GM19452 (cell line): ENCODE results near the gene SLC1A5.
A peak's percentile ranks its signal among the peaks of the same experiment; 100 is the strongest.
"Not testable (repeated sequence)": the region's sequence is repeated elsewhere in the genome, so short reads cannot be mapped to it uniquely, and the experiment has no call there.

Experiments used
- ATAC-seq: cut with Tn5 transposase; IDR thresholded peaks from one replicate; pipeline ENCODE4 v1.9.1; 2021; ENCODE audit not compliant: unreplicated experiment

SLC1A5 gene

DNA sequence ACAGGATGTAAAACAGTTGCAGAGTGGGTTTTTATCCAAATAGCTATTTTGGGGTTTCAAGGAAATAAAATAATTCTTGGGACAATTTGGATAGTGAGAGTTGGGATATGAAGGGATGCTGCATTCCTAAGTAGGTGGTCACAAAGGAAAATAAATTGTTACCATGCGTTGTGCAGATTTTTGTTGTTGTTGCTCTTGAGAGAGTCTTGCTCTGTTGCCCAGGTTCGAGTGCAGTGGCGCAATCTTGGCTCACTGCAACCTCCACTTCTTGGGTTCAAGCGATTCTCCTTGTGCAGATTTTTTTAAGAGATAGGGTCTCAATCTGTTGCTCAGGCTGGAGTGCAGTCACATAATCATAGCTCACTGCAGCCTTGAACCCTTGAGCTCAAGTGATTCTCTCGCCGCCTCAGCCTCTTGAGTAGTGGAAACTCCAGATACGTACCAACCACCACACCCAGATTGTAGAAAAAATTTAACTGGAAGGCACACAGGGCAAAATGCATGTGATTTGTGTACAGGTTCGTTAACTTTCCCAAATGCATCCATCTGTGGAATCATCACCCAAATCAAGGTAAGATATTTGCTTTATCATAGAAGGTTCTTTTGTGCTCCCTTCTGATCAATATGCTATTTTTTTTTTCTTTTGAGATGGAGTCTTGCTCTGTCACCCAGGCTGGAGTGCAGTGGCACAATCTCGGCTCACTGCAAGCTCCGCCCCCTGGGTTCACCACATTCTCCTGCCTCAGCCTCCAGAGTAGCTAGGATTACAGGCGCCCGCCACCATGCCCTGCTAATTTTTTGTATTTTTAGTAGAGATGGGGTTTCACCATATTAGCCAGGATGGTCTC, 16.0 kb downstream of the SLC1A5 start:
- ATAC-seq, result no peak

DNA sequence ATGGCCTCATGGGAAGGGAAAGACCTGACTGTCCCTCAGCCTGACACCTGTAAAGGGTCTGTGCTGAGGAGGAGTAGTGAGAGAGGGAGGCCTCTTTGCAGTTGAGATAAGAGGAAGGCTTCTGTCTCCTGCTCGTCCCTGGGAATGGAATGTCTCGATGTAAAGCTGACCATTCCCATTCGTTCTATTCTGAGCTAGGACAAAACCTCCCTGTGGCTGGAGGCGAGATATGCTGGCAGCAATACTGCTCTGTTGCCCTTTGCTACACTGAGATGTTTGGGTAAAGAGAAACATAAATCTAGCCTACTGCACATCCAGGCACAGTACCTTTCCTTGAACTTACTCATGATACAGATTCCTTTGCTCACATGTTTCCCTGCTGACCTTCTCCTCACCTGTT, 19.6 kb downstream of the SLC1A5 start:
- ATAC-seq, result not testable (repeated sequence)

DNA sequence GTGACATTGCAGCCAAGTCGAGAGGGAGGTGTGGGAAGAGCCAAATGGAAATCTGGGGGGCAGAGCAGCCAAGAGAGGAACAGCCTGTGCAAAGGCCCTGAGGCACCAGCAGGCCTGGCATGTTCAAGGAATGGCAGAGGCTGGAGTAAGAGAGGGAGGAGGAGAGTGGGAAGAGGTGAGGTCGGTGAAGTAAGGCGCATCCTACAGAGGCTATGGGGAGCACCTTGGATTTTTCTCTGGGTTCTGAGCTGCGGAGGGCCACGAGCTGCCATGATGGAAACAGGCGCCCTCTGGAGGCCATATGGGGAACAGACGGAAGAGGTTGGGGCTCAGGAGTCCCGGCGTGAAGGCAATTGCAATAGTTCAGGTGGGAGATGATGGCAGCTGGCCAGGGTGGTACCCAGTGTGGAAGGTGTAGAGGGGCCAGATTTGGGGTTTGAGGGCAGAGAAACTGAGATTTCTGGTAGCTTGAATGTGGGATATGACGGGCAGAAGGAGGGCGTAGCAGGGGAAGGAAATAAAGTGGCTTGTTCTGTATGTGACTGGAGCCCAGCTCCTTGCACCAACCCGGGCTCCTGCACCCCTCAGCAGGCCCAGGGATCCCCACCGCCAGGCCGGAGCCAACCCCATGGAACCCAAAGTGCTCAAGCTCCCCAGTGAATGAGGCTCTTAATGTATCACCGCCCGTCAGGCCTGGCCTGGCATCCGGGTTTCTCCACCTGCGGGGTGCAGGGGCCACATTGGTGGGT, 21.7 kb downstream of the SLC1A5 start:
- ATAC-seq, result no peak

DNA sequence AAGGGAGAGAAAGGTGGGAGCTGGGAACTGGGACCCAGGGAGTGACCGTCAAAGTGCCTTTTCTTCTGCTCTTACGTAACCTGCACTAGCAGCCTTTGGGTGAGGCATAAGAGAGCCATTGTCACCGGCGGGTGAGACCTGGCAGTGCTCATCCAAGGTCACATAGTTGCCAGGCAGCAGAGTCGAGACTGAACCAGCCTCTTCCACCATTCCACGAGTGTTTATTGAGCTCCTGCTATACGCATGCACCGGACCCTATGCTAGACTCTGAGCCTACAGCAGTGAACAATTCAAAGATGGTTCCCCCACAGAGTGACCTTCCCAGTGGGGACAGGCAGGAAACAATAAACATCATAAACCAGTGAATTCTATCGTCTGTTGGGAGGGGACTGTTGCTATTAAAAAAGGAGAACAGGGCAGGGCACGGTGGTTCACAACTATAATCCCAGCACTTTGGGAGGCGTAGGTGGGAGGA, 23.5 kb downstream of the SLC1A5 start:
- no peak for ATAC-seq

DNA sequence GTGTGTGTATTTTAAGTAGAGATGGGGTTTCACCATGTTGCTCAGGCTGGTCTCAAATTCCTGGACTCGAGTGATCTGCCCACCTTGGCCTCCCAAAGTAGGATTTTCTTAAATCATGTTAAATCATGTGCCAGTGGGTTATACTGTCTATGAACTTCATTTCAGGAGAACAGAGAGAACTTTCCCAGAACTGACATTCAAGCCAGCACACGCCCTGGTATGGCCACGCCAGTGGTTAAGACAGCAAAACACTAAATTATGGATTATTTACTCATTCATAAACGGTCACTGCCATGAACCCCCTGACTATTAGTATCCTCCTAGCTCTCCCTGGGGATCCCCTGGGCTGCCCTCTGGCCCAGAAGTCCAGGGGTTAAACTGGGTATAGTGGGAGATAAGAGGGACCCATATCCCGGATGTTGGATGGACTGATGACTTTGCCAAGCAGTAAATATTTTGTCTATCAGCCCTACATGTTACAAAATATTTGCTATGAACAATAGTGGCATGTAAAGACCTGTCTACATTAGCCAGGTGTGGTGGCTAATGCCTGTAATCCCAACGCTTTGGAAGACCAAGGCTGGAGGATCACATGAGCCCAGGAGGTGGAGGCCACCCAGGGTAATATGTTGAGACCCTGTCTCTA, 26.0 kb downstream of the SLC1A5 start:
- ATAC-seq, result no peak

DNA sequence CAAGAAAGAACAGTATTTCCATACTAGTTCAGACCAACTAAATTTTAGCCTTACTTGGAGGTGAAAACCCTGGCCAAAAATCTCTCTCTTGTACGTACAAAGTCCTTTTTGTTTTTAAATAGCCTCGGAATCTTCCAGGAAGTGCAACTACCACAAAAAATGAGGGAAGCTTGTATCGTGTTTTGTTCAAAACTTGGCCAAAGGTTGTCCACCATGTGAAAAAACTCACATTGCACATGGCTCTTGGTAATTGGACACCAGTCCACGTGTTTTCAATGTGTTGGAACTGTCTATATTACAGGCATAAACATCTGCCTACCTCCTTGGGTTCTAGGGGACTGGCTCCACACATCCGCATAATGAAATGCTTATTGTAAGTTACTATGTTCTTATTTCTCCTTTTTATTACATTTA, 27.0 kb downstream of the SLC1A5 start:
- ATAC-seq, result no peak

DNA sequence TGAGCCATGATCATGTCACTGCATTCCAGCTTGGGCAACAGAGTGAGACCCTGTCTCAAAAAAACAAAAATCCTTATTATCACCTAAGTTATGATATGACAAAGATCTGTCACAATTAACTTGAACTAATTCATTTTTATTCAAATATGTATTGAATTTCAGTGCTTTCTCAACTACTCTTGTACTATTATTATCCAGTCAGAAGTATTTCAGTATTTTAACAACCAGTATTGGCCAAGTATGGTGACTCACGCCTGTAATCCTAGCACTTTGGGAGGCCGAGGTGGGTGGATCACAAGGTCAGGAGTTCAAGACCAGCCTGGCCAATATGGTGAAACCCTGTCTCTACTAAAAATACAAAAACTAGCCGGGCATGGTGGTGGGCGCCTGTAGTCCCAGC, 27.5 kb downstream of the SLC1A5 start:
- not testable (repeated sequence) for ATAC-seq

DNA sequence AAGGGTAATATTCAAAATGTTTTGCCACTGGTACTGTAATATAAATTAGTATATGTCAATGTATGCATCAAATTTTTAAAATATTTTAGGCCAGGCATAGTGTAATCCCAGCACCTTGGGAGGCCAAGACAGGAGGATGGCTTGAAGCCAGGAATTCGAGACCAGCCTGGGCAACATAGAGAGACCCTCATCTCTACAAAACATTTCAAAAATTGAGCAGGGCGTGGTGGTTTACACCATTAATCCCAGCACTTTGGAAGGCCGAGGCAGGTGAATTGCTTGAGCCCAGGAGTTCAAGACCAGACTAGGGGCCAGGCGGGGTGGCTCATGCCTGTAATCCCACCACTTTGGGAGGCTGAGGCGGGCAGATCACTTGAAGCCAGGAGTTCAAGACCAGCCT, 28.0 kb downstream of the SLC1A5 start:
- ATAC-seq, result no peak

DNA sequence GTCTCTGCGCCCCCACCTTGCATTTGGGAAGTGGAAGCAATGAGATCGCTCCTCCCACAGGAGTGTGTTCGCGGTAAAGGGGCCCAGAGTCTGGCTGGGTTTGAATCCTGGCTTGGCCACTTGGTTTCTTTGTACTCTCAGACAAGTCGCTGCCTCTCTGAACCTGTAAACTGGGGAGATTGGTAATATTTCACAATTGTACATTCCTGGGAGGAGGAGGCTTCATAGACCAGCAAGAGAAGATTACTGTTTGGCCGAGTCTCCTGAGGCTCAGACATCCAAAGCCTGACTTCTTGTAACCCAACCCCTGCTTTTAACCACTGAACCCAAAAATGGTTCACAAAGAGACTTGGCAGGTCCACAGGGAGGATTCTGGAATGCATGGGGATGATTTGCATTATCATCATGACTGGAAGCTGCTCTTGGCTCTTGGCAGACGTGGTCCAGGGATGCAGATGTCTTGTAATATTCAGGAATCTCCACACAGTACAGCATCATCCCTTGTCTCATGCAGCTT, 28.5 kb downstream of the SLC1A5 start:
- no peak for ATAC-seq

DNA sequence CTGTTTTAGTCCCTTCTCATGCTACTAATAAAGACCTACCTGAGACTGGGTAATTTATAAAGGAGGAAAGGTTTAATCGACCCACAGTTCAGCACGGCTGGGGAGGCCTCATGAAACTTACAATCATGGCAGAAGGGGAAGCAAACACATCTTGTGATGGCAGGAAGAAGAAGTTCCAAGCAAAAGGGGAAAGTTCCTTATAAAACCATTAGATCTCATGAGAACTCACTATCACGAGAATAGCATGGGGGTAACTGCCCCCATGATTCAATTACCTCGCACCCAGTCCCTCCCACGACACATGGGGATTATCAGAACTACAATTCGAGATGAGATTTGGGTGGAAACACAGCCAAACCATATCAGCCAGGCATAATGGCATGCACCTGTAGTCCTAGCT, 29.2 kb downstream of the SLC1A5 start:
- no peak for ATAC-seq

DNA sequence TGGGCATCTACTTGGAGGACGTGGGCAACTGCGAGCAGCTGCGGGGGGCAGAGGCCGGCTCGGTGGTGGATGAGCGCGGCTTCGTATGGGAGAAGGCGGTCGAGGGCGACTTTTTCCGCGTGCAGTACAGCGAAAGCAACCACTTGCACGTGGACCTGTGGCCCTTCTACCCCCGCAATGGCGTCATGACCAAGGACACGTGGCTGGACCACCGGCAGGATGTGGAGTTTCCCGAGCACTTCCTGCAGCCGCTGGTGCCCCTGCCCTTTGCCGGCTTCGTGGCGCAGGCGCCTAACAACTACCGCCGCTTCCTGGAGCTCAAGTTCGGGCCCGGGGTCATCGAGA, 31.9 kb downstream of the SLC1A5 start:
- ATAC-seq, result no peak

DNA sequence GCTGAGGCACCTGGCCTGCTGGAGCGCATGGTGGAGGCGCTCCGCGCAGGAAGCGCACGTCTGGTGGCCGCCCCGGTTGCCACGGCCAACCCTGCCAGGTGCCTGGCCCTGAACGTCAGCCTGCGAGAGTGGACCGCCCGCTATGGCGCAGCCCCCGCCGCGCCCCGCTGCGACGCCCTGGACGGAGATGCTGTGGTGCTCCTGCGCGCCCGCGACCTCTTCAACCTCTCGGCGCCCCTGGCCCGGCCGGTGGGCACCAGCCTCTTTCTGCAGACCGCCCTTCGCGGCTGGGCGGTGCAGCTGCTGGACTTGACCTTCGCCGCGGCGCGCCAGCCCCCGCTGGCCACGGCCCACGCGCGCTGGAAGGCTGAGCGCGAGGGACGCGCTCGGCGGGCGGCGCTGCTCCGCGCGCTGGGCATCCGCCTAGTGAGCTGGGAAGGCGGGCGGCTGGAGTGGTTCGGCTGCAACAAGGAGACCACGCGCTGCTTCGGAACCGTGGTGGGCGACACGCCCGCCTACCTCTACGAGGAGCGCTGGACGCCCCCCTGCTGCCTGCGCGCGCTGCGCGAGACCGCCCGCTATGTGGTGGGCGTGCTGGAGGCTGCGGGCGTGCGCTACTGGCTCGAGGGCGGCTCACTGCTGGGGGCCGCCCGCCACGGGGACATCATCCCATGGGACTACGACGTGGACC, 32.4 kb downstream of the SLC1A5 start:
- no peak for ATAC-seq

DNA sequence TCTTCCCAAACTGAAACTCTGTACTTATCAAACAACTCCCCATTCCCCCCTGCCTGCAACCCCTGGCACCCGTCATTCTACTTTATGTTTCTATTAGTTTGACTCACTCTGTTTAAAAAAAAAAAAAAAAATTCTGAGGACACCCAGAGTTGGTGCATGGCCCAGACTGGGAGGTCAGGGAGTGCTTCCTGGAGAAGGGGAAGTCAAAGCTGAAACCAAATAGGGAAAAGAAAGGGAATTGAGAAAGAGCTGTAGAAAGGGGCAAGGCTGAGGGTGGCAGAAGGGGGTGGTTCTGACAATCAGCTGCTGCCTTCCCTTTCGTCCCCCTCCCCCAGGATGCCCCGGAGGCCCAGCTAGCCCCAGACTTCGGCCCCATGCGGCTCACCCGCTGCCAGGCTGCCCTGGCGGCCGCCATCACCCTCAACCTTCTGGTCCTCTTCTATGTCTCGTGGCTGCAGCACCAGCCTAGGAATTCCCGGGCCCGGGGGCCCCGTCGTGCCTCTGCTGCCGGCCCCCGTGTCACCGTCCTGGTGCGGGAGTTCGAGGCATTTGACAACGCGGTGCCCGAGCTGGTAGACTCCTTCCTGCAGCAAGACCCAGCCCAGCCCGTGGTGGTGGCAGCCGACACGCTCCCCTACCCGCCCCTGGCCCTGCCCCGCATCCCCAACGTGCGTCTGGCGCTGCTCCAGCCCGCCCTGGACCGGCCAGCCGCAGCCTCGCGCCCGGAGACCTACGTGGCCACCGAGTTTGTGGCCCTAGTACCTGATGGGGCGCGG, 33.1 kb downstream of the SLC1A5 start:
- no peak for ATAC-seq

DNA sequence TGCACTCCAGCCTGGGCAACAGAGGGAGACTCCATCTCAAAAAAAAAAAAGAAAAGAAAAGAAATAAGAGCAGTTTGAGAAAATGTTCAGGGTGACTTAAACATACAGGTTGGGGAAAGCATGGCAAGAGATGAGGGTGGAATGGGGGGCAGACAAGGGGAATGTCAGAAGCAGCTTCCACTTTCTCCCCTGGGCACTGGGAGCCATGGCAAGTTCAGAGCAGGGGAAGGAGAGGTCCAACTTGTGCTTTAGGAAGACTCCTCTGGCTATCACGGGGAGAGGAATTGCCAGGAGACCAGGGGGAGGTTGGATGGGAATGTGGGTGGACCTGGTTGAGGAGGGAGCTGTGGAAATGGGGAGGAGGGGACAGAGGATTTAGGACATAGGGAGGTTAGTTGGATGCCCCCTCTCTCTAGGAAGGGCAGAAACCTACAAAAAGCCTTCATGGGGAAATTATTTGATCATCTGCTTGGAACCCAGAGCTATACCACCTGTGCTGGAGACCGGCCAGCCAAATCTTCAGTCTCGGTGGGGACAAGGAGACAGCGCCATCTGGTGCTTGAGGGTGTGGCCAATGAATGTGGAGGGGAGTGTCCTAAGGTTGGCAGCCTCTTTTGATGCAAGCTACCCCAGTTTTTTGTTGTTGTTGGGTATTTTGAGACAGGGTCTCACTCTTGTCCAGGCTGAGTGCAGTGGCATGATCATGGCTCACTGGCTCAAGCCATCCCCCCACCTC, 34.8 kb downstream of the SLC1A5 start:
- ATAC-seq, result no peak

DNA sequence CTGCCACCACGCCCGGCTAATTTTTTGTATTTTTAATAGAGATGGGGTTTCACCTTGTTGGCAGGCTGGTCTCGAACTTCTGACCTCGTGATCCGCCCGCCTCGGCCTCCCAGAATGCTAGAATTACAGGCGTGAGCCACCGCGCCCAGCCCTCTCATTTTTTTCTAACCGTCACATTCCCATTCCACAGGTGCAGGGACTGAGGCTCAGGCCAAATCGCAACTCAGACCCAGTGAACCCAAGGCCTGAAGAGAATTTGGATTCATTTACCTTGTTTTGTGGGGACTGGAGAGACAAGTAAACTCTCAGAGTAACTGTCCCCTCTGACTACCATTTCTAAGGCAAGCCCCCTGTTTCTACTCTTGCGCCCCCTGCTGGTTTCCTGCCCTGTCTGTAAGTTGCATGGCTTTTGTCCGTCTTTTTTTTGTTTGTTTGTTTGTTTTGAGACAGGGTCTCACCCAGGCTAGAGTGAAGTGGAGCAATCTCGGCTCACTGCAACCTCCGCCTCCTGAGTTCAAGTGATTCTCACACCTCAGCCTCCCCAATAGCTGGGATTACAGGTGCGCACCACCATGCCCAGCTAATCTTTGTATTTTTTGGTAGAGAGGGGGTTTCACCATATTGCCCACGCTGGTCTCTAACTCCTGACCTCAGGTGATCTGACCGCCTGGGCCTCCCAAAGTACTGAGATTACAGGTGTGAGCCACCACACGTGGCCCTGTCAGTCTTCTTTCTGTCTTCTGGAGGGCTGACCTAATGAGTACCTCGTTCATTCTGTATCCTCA, 39.9 kb downstream of the SLC1A5 start:
- ATAC-seq, result no peak

DNA sequence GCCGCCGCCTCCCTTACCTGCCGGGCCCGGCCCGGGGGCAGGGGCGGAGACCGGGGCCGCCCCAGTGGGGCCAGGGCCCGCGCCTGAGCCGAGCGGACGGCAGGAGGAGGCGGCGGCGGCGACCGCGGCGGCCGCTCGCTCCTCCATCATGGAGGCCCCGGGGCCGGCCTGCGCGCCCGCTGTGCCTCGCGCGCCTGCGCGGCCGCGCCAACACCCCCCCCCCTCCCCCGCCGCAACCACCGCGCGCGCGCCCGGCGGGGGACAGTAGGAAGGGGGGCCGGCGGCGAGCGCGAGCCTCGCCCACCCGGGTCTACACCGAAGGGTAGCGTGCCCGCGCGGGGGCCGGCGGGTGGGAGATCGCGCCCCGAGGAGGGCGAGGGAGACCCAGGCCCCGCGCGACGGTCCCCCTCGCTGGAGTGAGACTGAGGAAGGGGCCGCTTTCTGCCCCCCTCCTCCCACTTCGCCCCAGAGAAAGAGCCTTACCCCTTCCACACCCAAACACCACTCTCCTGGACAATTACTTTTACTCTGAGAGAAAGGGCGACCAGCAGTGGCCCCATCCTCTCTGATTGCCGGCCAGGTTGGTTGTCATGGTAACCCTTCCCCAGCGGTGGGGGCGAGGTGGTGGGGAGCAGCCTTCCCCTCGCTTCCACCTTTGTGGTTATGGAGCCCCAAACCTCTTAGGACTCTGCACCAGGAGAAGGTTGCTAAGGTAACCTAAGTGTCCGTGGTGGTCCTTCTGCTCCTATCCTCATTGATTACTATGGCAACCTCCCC, 41.9 kb downstream of the SLC1A5 start, which contains the start of gene STRN4:
Gene STRN4 (minus strand): TSS at position 170 of the 777 bp plus-strand sequence. CDS start 20 bp downstream, at position 150.
- peak; percentile 59 for ATAC-seq

DNA sequence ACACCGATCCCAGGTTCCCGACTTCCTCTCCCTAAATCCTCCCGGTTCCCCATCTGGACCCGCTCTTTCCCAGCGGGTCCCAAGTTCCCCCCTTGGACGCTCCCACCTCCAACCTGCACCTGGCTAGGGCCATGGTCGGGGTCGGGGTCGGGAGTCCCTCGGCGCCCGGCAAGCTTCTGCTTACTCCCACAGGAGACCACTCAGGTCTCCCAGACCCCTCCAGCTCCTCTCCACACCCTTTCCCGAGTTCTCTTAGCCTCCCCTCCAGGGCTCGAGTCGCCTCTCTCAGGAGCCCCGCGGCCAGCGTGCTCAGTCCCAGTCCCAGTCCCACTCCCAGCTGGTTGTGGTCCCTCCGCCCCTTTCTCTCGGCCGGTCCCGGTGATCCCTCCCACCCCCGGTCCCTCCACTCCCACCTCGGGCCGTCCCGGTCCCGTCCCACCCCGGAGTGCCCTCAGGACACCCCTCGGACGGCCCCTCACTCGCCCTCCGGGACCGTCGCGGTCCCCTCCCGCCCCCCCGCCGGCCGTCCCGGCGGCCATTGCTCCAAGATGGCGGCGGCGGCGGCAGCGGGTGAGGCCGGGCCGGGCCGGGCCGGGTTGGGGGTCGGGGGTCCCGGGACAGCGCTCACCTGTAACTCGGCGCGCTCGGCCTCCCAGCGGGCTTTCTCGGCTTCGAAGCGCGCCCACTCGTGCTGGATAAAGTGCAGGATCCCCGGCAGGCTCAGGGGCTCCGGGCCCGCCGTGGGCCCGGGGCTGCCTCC, 42.7 kb downstream of the SLC1A5 start, which contains the start of gene FKRP:
Gene FKRP (plus strand): TSS at position 537 of the 760 bp plus-strand sequence. CDS start 9,394 bp downstream, outside the sequence.
- ATAC-seq, result peak; percentile 46
